ENCODE data around the gene ENPP5. TPM values are rescaled to one million over a fixed set of nuclear protein-coding genes. Genes with fewer than 3 reads are reported as not detected.

The ENPP5 gene
- polyA plus RNA-seq, 6 donors from 2014 or later, result 0.57 TPM; not detected in 5

GRCh38 chr6:46203391-46204177, 32.8 kb upstream of the ENPP5 start:
- Mint-ChIP-seq H3K9me3 (peaks cover 0 to 9% (median 3%) of the 10 kb centered on the region in 7 donors), H3K4me3 (no peak overlapping the region), H3K4me1 (no peaks in the 10 kb centered on the region), H3K27me3 (peaks cover 7 to 32% (median 16%) of the 10 kb centered on the region in 3 donors), H3K36me3 (no peaks in the 10 kb centered on the region), H3K27ac (no peak overlapping the region)
- ATAC-seq (ENCODE audit: low read depth in 2 of 2) (no peak), DNase-seq (no peak)

GRCh38 chr6:46201702-46202101, 30.9 kb upstream of the ENPP5 start:
- no peak overlapping the region for H3K4me3 Mint-ChIP-seq
- H3K9me3 Mint-ChIP-seq, result peaks cover 0 to 9% (median 3%) of the 10 kb centered on the region in 7 donors
- no peak overlapping the region for H3K27ac Mint-ChIP-seq
- DNase-seq (no peak), ATAC-seq (ENCODE audit: low read depth in 2 of 2) (no peak)
- H3K36me3 Mint-ChIP-seq, result no peaks in the 10 kb centered on the region
- H3K27me3 Mint-ChIP-seq, result peaks cover 7 to 32% (median 16%) of the 10 kb centered on the region in 3 donors
- no peaks in the 10 kb centered on the region for H3K4me1 Mint-ChIP-seq

DNA sequence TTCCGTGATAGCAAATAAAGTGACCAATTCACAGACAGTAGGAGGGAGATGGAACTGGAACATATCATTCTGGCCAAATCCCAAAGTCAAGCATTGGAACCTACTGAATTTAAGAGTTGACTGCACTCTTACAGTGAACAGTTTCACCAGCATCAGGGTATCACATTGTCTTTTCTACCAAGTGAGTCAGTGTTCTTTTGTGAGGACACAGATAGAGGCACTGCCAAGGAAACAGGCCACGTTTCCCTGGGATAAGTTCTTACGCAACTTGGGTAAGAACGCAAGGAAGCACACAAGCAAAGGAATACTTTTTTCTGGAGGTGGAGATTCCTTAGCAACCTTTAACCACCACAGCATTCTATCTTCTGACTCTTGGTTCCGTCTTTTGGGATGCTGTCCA, 28.6 kb upstream of the ENPP5 start:
- Mint-ChIP-seq H3K27ac (no peak overlapping the region), H3K4me3 (no peak overlapping the region), H3K36me3 (no peaks in the 10 kb centered on the region)

DNA sequence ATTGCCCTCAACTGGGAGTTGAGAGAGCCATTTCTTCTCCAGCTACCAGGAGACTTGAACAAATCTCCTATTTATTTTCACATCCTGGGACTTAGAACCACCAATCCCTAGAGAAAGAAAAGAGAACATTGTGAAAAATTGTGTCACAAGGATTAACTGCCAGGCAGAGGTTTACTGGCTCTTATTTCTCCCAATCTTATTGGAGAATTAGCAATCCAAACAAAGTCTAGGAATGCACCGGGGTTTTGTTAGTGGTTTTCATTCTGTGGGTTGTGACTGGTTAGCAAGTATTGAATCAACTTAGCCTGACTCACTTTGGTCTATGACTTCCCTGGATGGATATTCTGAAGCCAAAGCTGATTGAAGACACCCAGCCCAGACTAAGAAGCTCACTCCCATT, 21.2 kb upstream of the ENPP5 start:
- no peak overlapping the region for H3K4me3 Mint-ChIP-seq
- peaks cover 12 to 18% (median 14%) of the 10 kb centered on the region in 3 donors for H3K27me3 Mint-ChIP-seq
- no peaks in the 10 kb centered on the region for H3K36me3 Mint-ChIP-seq
- no peaks in the 10 kb centered on the region for H3K4me1 Mint-ChIP-seq
- peaks cover 0 to 2% (median 0%) of the 10 kb centered on the region in 7 donors for H3K9me3 Mint-ChIP-seq
- DNase-seq, result no peak
- ATAC-seq (ENCODE audit: low read depth in 2 of 2), result no peak
- no peak overlapping the region for H3K27ac Mint-ChIP-seq

More for the DNA sequence above, 28.6 kb upstream of the ENPP5 start:
- Mint-ChIP-seq H3K9me3 (peaks cover 0 to 9% (median 3%) of the 10 kb centered on the region in 7 donors), H3K4me1 (no peaks in the 10 kb centered on the region), H3K27me3 (peaks cover 6 to 26% (median 6%) of the 10 kb centered on the region in 3 donors)
- DNase-seq, result no peak
- ATAC-seq (ENCODE audit: low read depth in 2 of 2), result no peak

- Mint-ChIP-seq H3K9me3 (peaks cover 0 to 2% (median 0%) of the 10 kb centered on the region in 7 donors), H3K27ac (no peak overlapping the region), H3K4me3 (no peak overlapping the region), H3K36me3 (no peaks in the 10 kb centered on the region), H3K27me3 (peaks cover 12 to 18% (median 16%) of the 10 kb centered on the region in 3 donors), H3K4me1 (no peaks in the 10 kb centered on the region)
- DNase-seq, result no peak
- no peak for ATAC-seq (ENCODE audit: low read depth in 2 of 2)
These were observed 20.1 kb upstream of the ENPP5 start for GRCh38 chr6:46190889-46191288.

DNA sequence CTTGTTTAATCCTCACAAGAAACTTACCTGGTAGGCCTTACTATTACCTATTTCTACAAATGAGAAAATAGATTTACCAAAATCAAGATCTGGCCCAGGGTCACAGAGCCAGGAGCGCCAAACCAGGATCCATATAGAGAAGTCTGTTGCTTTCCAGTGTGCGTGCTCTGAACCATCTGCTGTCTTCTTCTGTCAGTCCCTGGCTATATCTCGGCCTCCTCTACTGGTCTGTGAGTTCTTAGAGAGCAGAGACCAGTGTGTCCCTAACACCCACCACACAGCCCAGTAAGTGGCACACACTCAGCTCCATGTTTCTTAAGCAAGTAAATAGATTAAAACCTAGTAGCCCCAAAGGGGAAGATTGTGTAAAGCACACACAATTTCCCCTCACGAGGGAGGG, 18.9 kb upstream of the ENPP5 start:
- no peak for ATAC-seq (ENCODE audit: low read depth in 2 of 2)
- no peak for DNase-seq
- Mint-ChIP-seq H3K4me3 (no peak overlapping the region), H3K27ac (no peak overlapping the region), H3K27me3 (peaks cover 21 to 28% (median 23%) of the 10 kb centered on the region in 3 donors), H3K9me3 (peaks cover 0 to 2% (median 0%) of the 10 kb centered on the region in 7 donors), H3K4me1 (no peaks in the 10 kb centered on the region), H3K36me3 (no peaks in the 10 kb centered on the region)

- DNase-seq, result no peak
- ATAC-seq (ENCODE audit: low read depth in 2 of 2), result no peak
- Mint-ChIP-seq H3K36me3 (no peaks in the 10 kb centered on the region), H3K27ac (no peak overlapping the region), H3K27me3 (peaks cover 24 to 40% (median 24%) of the 10 kb centered on the region in 3 donors), H3K4me1 (no peaks in the 10 kb centered on the region), H3K9me3 (no peaks in the 10 kb centered on the region), H3K4me3 (no peak overlapping the region)
These were observed 15.8 kb upstream of the ENPP5 start for GRCh38 chr6:46186583-46186982.

- Mint-ChIP-seq H3K27ac (no peak overlapping the region), H3K9me3 (no peaks in the 10 kb centered on the region)
- DNase-seq, result no peak
These were observed 13.3 kb upstream of the ENPP5 start for GRCh38 chr6:46184114-46184513.

DNA sequence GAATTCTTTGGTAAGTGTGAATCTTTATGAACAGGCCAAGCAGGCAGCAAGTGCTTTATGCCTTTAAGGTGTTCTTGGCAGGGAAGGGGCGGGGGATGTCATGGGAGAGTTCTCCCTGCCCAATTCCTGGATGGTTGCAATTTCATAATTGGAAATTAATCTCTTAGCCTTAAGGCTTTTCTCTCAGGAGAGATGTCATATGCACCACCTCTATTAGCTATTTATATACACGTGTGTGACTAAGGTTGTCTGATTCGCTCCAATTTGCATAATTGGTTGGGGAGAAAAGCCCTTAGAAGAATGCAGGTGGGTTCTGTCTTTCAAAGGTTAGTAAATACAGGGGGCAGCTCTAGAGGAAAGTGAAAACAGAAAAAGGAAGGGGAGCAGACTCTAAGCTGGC, 5.2 kb upstream of the ENPP5 start:
- Mint-ChIP-seq H3K4me3 (no peak overlapping the region), H3K9me3 (no peaks in the 10 kb centered on the region), H3K4me1 (no peaks in the 10 kb centered on the region), H3K27ac (no peak overlapping the region), H3K27me3 (peaks cover 26 to 34% (median 28%) of the 10 kb centered on the region in 3 donors), H3K36me3 (no peaks in the 10 kb centered on the region)
- DNase-seq (no peak), ATAC-seq (ENCODE audit: low read depth in 2 of 2) (no peak)

More at GRCh38 chr6:46184114-46184513, 13.3 kb upstream of the ENPP5 start:
- ATAC-seq (ENCODE audit: low read depth in 2 of 2), result no peak
- no peak overlapping the region for H3K4me3 Mint-ChIP-seq
- H3K27me3 Mint-ChIP-seq, result peaks cover 30 to 35% (median 33%) of the 10 kb centered on the region in 3 donors
- H3K36me3 Mint-ChIP-seq, result no peaks in the 10 kb centered on the region
- no peaks in the 10 kb centered on the region for H3K4me1 Mint-ChIP-seq

DNA sequence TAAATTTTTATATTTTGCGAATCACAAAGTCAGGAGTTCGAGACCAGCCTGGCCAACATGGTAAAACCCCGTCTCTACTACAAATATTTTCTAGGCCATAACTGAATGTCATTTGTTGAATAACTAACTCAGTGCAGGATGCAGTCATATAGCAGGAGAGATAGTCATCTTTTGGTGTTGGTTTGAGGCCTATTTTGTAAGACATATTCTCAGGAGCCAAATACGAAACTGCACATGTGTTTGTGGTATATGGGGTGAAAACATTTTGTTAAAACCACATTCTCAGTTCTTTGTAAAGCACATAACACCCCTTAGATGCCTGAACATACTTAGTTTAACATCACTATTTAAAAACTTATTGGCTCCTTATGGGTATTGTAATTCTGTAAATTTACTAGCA, 4.7 kb upstream of the ENPP5 start:
- Mint-ChIP-seq H3K4me3 (no peak overlapping the region), H3K9me3 (no peaks in the 10 kb centered on the region), H3K27me3 (peaks cover 28 to 38% (median 29%) of the 10 kb centered on the region in 3 donors), H3K4me1 (peaks cover 2 to 4% (median 2%) of the 10 kb centered on the region in 3 donors), H3K27ac (no peak overlapping the region), H3K36me3 (no peaks in the 10 kb centered on the region)
- ATAC-seq (ENCODE audit: low read depth in 2 of 2) (no peak), DNase-seq (no peak)

- no peak overlapping the region for H3K4me3 Mint-ChIP-seq
- no peak for ATAC-seq (ENCODE audit: low read depth in 2 of 2)
- peaks cover 7 to 10% (median 8%) of the 10 kb centered on the region in 3 donors for H3K4me1 Mint-ChIP-seq
- no peak for DNase-seq
- no peaks in the 10 kb centered on the region for H3K36me3 Mint-ChIP-seq
- H3K9me3 Mint-ChIP-seq, result no peaks in the 10 kb centered on the region
- H3K27me3 Mint-ChIP-seq, result peaks cover 33 to 43% (median 33%) of the 10 kb centered on the region in 3 donors
- no peak overlapping the region for H3K27ac Mint-ChIP-seq
These were observed 4.1 kb upstream of the ENPP5 start for GRCh38 chr6:46174904-46175303.

DNA sequence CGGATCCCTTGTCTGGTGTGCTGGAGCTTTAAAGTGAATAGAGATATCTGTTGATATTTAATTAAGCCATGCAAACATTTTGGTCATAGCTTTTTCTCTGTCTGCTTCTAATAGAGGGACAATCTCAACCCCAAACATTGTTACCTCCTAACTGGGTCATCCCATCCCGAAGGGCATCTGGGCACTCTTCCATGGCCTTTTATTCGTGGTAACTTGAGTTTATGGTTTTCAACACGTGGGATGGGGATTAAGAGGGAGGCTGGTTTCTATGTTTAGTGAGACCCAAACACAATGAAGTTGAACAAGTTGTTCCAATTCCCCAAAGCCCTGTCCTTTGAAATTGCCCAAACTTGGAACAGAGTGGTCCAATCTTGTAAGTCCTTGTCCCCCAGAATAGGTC, 1.4 kb upstream of the ENPP5 start:
- peaks cover 24 to 32% (median 30%) of the 10 kb centered on the region in 3 donors for H3K27me3 Mint-ChIP-seq
- no peak overlapping the region for H3K27ac Mint-ChIP-seq
- peak overlapping the region in 4 of 8 donors; percentile 7 to 83 (median 38) for H3K4me3 Mint-ChIP-seq
- no peaks in the 10 kb centered on the region for H3K9me3 Mint-ChIP-seq
- ATAC-seq (ENCODE audit: low read depth in 2 of 2) (no peak), DNase-seq (no peak)
- peaks cover 9 to 12% (median 10%) of the 10 kb centered on the region in 3 donors for H3K4me1 Mint-ChIP-seq
- H3K36me3 Mint-ChIP-seq, result no peaks in the 10 kb centered on the region

- no peak overlapping the region for H3K27ac Mint-ChIP-seq
- peaks cover 4 to 17% (median 8%) of the 10 kb centered on the region in 3 donors for H3K27me3 Mint-ChIP-seq
- no peak for DNase-seq
- no peaks in the 10 kb centered on the region for H3K9me3 Mint-ChIP-seq
- ATAC-seq (ENCODE audit: low read depth in 2 of 2), result no peak
- H3K4me1 Mint-ChIP-seq, result no peaks in the 10 kb centered on the region
- H3K4me3 Mint-ChIP-seq, result no peak overlapping the region
- H3K36me3 Mint-ChIP-seq, result no peaks in the 10 kb centered on the region
These were observed 10.7 kb downstream of the ENPP5 start for GRCh38 chr6:46160102-46160501.

GRCh38 chr6:46159229-46159628, 11.6 kb downstream of the ENPP5 start:
- H3K36me3 Mint-ChIP-seq, result no peaks in the 10 kb centered on the region
- DNase-seq (no peak), ATAC-seq (ENCODE audit: low read depth in 2 of 2) (no peak)
- peaks cover 0 to 13% (median 8%) of the 10 kb centered on the region in 3 donors for H3K27me3 Mint-ChIP-seq
- H3K4me3 Mint-ChIP-seq, result no peak overlapping the region
- H3K27ac Mint-ChIP-seq, result no peak overlapping the region
- no peaks in the 10 kb centered on the region for H3K9me3 Mint-ChIP-seq
- no peaks in the 10 kb centered on the region for H3K4me1 Mint-ChIP-seq

Data from naive B cell (primary cell).